ENCODE measurements around the gene LITAF.
"Not testable (repeated sequence)": the region's sequence is repeated elsewhere in the genome, so short reads cannot be mapped to it uniquely, and the experiment has no call there.

Gene LITAF

DNA sequence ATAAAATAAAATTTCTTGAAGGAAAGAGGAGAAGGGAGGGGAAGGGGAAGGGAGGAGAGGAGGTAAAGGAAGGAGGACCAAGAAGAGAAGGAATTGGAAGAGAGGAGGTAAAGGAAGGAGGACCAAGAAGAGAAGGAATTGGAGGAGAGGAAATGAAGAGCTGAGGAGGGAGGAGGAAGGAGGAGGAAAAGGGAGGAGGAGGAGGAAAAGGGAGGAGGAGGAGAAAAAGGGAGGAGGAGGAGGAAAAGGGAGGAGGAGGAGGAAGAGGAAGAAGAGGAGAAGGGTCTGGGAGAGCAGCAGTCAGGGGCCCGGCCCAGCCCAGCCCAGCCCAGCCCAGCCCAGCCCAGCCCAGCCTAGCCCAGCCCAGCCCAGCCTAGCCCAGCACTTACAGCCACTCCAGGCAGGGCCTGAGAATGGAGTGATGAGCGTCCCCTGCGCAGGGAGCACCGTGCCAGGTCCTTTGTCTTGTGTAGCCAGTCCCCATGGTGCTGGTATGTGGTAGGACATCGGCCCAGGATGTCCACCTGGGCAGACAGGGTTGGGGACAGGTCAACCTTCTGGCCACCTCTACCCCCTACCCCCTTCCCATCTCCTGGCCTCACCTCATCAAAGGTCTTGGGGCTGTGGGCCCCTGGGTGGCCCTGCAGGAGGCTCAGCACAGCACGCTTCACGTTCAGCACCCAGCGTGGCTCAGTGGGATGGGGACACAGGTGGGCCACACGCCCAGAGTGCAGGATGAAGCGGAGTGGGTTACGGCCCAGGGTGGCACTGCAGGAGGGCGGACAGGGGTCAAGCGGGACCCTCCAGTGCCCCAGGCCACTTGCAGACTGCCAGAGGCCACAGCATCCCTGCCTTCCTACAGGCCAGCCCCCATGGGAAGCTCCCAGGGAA, 70.9 kb downstream of the LITAF start:
- no peak for DNase-seq

DNA sequence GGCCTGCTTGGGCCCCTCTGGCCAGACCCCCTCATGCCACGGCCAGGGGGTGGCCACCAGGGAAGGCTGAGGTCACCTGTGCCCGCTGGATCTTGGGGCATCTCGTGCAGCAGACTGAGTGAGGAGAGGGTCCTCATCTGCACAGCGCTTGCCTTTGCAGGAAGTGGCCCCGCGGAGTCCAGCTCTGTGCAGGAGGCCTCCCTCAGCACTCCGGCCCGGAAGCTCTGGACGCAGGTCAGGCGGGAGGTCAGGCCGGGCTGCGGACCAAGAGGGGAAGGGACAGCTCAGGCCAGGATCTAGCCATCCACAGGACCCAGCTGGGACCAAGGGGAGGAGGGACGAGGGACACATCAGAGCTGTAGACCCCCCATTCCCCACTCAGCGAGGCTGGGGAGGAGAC, 72.4 kb downstream of the LITAF start:
- DNase-seq: no peak

DNA sequence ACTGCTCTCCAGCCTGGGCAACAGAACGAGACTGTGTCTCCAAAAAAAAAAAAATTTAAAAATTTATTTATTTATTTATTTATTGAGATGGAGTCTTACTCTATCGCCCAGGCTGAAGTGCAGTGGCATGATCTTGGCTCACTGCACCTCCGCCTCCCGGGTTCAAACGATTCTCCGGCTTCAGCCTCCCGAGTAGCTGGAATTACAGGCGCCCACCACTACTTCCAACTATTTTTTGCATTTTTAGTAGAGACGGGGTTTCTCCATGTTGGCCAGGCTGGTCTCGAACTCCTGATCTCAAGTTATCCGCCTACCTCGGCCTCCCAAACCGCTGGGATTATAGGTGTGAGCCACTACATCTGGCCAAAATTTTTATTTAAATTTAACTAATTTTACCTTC, 73.4 kb downstream of the LITAF start:
- DNase-seq: not testable (repeated sequence)

DNA sequence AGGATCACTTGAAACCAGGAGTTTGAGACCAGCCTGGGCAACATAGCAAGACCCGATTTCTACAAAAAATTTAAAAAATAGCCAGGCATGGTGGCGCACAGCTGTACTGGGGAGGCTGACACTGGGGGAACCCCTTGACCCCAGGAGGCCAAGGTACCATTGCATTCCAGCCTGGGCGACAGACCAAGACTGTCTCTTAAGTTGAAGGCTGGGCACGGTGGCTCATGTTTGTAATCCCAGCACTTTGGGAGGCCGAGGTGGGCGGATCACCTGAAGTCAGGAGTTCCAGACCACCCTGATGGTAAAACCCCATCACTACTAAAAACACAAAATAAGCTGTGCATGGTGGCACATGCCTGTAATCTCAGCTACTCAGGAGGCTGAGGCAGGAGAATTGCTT, 74.9 kb downstream of the LITAF start:
- DNase-seq: no peak

DNA sequence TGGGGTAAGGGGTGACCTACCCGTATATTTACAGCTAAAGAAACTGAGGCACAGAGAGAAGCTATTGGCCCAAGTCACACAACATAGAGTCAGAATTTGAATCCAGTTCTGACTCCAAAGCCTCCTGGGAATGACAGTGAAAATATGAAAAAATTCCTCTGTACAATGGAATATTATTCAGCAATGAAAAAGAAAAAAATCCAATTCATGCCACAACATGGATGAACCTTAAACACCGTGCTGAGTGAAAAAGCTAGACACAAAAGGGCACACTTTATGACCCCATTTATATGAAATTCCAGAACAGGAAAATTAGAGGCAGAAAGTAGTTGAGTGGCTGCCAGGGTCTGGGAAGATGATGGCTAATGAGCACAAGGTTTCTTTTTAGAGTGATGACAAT, 75.4 kb downstream of the LITAF start:
- DNase-seq: no peak

DNA sequence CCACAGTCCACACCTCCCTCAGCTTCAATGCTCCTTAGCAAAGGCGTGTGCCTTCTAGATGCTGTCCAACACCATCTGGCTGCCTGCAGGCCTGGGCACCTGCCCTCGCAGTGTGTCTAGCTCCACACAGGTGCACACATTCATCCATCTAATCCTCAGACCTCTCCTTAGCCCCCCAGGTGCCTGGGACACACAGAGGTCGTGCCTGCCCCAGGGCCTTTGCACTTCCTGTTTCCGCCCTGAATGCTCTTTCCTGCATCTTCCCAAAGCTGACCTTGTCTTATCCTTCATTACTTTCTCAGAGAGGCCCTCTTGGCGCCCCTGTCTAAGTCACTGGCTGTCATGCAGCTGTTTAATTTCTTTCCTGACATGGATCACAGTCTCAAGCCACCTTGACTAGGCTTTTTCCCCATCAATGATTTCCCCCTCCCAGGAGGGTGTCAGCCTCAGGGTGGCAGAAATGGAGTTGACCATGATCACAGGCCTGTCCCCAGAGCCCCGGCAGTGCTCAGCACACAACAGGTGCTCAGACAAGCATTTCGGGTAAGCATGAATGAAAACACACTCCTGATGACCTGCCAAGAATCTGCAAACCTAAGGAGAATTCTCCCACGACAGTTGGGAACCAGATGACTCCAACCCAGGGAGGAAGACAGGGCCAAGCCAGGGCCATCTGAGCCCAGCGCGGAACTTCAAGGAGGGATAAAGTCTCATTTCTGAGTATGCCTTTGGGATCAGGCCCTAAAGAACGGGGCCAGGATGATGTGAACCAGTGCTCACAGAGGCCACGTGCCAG, 76.3 kb downstream of the LITAF start:
- DNase-seq: no peak

DNA sequence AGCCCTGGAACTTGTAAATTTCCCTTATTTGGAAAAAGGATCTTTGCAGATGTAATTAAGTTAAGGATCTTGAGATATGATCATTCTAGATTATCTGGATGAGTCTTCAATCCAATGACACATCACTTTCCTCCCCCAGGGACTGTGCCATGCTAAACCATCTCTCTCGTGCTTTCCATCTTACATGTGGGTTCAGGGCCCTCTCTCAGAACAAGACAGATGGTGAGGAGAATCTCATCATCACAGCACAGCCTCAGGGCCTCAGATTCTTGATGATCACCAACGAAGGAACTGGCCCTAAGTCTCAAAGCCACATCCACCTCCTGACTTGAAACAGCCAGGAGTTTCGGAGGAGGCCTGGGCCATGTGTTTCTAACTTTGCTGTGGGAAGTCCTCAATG, 78.7 kb downstream of the LITAF start:
- DNase-seq: no peak

DNA sequence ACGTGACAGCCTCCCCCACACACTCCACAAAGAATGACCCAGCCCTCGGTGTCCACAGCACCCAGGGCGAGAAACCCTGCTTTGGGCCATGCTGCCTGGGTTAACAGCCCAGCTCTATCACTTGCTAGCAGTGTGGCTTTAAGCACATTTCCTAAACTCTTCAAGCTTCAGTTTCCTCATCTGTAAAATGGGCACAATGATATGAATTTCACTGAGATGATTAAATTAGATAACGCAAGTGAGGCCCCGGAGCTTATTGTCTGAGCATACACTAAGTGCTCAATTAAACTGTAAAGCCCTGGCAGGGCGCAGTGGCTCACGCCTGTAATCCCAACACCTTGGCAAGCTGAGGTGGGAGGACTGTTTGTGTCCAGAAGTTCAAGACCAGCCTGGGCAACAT, 79.4 kb downstream of the LITAF start:
- no peak for DNase-seq

DNA sequence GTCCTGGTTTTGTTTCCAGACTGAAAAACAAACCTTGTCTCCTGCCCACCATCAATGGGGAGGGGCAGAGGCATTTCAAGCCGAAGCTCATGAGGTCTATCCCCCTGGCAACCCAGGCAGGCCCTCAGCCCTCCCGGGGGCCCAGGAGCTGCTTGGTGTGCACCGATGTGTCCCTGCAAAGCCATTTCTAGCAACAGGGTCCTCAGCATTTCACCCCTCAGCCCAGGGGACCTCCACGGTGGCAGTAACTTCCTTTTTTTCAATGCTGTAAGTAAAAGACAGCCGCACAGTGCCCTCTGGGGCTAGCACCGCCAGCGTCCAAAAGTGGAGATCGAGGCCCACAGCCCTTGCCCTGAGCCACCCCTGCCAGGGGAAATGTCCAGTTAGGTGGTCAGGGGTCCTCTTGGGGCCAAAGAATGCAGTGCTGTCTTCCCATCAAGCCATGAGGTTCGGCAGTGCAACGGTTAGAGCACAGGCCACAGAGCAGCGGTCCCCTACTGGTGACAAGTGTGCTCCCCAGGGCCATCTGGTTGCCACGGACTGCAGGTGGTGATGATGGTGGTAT, 79.9 kb downstream of the LITAF start:
- no peak for DNase-seq

DNA sequence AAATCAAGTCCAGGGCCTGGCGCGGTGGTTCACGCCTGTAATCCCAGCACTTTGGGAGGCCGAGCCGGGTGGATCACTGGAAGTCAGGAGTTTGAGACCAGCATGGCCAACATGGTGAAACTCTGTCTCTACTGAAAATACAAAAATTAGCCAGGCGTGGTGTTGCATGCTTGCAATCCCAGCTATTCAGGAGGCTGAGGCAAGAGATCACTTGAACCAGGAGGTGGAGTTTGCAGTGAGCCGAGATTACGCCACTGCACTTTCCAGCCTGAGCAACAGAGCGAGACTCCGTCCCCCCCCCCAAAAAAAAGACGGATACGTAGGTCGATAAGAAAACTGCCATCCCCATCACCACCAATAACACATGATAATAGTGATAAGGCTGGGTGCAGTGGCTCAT, 82.5 kb downstream of the LITAF start:
- not testable (repeated sequence) for DNase-seq

DNA sequence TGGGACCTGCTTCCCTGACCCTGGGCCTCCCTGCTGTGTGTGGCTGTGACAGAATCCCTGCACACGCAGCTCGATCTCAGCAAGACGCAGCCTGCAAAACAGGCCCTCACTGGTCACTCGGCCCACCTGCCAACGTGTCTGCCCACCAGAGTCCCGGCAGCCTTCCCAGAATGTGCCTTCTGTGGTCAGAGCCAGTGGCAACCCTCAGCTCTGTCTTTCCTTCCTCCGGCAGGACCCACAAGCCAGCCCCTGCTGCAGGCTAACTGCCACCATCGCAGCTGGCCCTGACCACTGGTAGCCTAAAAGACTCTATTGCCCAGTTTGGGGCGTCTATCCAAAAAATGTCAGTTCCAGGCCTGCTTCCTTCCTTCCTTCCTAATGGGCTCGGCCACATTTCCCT, 83.2 kb downstream of the LITAF start:
- DNase-seq: no peak

DNA sequence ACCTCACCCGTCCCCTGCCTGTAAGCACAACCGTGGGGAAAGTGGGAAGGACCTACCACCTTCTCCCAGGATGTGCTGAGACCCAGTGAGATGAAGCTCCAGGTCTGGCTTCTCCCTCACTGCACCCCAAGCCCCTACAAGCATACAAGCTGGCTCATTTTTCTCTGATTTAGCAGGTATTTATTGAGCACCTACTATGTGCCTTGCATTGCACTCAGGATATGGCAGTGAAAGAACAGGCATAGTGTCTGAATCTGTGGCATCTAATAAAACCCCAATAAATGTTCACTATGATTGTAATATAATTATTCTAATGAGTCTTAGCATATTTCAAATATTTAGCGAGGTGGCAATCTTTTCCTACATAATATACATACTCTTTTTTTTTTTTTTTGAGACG, 84.5 kb downstream of the LITAF start:
- no peak for DNase-seq

DNA sequence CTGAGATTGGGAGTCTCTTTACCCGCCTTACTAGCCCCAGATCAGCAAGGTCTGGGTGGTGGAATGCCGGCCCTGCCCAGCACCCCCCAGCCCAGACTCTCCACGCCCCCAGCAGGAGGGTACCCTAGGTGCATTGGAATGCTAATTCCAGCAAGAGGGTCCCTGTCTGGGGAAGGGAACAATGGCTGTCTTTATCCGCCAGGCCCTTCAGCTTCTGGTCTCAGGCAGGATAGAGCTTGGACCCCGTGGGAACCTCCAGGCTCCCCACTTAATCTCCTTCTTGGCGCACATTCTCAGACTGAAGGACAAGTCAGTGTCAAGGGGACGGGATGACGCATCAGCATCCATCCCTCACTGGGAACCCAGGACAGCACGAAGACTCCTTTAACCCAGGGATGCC, 85.1 kb downstream of the LITAF start:
- no peak for DNase-seq

DNA sequence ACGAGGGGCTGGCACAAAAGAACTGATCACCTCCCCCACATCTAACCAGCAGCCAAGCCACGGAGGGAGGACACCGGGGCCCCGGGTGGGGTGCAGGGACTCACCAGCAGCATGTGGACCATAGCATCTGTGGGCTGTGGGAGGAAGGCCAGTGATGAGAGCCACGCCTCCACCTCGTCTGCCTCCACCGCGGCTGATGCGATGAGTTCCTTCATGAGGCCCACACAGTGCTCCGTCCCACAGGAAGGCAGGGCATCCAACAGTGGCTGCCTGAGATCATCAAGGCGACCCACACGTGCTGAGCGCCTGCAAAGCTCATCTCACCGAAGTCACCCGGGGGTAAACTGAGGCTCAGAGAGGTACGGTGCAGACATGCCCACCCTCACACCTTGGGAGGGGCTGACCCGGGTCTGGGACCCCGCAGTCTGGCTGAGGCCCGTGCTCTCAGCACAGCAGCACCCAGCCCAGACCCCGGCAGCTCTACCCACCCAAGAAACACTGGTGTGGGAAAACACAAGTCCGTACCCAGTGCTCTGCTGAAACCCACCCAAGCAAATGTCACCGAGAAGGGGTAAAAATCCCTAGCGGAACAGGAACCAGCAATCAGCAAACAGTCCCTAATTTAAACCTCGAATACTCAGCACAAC, 85.9 kb downstream of the LITAF start:
- DNase-seq: no peak

DNA sequence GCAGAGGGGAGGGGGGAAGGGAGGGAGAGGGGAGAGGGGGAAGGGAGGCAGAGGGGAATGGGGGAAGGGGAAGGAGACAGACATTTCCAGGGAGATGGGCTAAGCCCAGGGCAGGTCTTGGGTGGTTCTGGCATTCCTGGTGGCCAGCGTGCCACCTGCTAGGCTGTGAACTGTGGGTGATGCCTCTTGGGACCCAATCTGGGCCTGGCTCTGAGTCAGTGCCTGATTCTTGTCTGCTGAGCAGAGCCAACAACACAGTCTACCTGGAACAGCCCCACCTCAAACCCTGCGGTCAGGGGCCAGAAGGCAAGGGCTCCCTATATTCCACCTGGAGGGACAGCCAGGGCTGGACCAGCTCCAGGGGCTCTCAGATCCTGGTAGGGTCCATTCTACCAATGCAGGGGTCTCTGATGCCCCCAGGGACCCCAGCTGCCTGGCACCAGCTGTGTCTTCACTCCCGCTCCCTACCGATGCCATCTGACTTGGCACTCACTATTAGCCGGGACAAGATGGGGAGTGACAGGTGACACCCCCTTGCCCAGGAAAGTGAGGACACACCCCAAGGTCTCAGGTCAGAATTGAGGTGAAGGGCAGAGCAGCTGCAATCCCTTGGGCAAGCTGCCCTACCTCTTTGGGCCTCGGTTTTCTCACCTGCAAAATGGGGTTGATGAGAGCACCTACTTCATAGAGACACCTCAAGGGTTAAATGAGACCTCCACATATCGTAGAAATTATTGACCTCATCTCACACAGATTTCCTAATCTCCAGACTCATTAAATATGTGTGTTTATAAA, 87.2 kb downstream of the LITAF start:
- no peak for DNase-seq

DNA sequence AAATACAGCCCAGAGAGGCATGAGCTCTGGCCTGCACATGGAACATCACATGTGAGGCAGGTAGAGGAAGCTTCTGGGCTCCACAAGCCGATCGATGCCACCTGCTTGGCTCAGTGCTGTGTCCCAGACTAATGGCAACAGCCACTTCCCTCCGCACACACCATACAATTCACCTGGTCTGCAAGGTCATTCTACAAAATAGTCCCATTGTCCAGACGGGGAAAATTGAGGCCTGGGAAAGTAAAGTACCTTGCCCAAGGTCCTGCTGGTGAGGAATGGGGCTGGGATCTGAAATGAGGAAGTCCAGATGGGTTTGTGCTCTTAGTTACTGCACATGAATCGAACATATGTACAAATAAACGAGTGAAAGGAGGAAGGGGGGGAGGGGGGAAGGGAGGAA, 88.0 kb downstream of the LITAF start:
- no peak for DNase-seq

DNA sequence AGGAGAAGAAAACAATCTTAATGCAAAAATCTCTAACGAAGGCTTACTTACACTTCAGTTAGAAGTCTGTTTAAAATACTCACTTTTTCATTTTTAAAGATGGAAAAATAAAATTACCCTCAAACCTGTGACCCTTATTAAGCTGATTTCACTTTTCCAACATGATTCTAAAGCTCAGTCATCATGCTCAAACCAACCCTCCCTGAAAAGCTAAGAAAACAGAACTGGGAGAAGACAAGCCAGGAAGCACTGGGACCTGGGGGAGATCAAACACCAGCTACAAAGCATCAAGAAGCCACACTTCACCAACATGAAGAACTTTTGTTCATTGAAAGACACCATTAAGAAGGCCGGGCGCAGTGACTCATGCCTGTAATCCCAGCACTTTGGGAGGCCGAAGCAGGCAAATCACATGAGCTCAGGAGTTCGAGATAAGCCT, 88.8 kb downstream of the LITAF start:
- no peak for DNase-seq

Data from hippocampal formation (tissue), 2 donors.